ENCODE data around the gene PCOLCE2. TPM values are rescaled to one million over a fixed set of nuclear protein-coding genes. Genes with fewer than 3 reads are reported as not detected.

PCOLCE2 gene
- total and polyA plus RNA-seq, 2 of the 8 experiments (the other 6 are each of a cell fraction or from before 2014, with no cell fraction given): 11.1 to 12.6 TPM

DNA sequence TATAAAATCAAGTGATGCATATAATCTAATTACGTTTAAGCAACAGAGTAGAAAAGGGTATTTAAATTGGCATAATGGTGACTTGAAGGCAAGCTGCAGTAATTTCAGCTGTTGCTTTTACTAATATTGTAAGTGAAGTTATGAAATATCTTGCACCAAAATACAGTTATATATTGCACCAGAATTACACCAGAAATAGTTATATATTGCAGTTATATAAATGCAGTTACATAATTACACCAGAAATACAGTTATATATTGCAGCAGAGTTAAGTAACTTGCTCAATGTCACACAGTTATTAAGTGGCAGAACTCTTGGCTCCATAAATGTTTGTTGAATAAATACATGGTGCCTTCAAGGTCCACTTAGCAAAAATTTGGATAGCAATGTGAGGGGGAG lies 51.4 kb downstream of the PCOLCE2 start:
- WGBS, 2 experiments (ENCODE audit: extremely low coverage in 1 of 2, insufficient coverage in 1 of 2, insufficient read length in 1 of 2, insufficient replicate concordance in 2 of 2, low coverage in 1 of 2, low lambda C conversion rate in 2 of 2, missing lambda C conversion rate in 1 of 2): 94% methylated on average over 1 of the region's 1 CpG; no CpG with 5 or more reads in 1 of the 2 experiments
- POLR2A ChIA-PET (ENCODE audit: partially characterized antibody): no interaction called here
- Histone ChIP-seq H2BK120ac (replicated peaks; ENCODE audit: low read depth, low read length) (no peak overlapping the region), H3K27ac (ENCODE audit: low read depth, low read length) (no peak overlapping the region), H3K4me3 (ENCODE audit: extremely low read depth in 1 of 4, insufficient read depth in 2 of 4, low read depth in 3 of 4, low read length in 4 of 4) (no peak overlapping the region), H2BK5ac (ENCODE audit: low read depth, low read length) (no peak overlapping the region), H2BK20ac (ENCODE audit: low read length) (no peak overlapping the region), H3K9ac (replicated peaks in 1 of 4; ENCODE audit: extremely low read depth in 1 of 4, low read depth in 3 of 4, low read length in 3 of 4) (no peak overlapping the region), H3K79me2 (ENCODE audit: control insufficient read depth in 1 of 2, insufficient read depth in 2 of 2, low read length in 2 of 2) (no peaks in the 10 kb centered on the region), H3K4me1 (replicated peaks in 1 of 4; ENCODE audit: control insufficient read depth in 3 of 4, insufficient read depth in 4 of 4, low read length in 3 of 4) (no peaks in the 10 kb centered on the region), H3K4ac (replicated peaks; ENCODE audit: insufficient read length, low read depth, low read length) (no peak overlapping the region), H3K18ac (ENCODE audit: extremely low read depth, low read length) (no peak overlapping the region), H4K91ac (replicated peaks; ENCODE audit: insufficient read length, low read length) (no peak overlapping the region), H3K79me1 (ENCODE audit: low read depth, low read length) (no peaks in the 10 kb centered on the region), H4K8ac (ENCODE audit: extremely low read depth, insufficient read depth, low read length) (no peak overlapping the region), H3K36me3 (ENCODE audit: control insufficient read depth in 2 of 4, insufficient read depth in 4 of 4, low read length in 3 of 4) (peaks cover 0 to 2% (median 0%) of the 10 kb centered on the region in 4 experiments; a peak in 2 of 8 replicates), H3K9me3 (ENCODE audit: insufficient read depth in 2 of 2, low read depth in 1 of 2, low read length in 1 of 2) (peaks cover 0 to 3% of the 10 kb centered on the region in 2 experiments; a peak in 1 of 4 replicates), H2BK12ac (ENCODE audit: low read depth, low read length) (no peak overlapping the region), H3K4me2 (ENCODE audit: insufficient read depth in 1 of 2, low read depth in 2 of 2, low read length in 2 of 2) (no peak overlapping the region), H3K14ac (ENCODE audit: insufficient read length) (no peak overlapping the region), H2BK15ac (ENCODE audit: low read length) (no peak overlapping the region), H3K27me3 (replicated peaks in 1 of 4; ENCODE audit: control insufficient read depth in 3 of 4, extremely low read depth in 1 of 4, insufficient read depth in 3 of 4, low read length in 3 of 4) (no peaks in the 10 kb centered on the region), H2AK5ac (ENCODE audit: low read depth, low read length) (no peak overlapping the region), H3K23me2 (ENCODE audit: low read depth, low read length) (no peaks in the 10 kb centered on the region), H3K23ac (ENCODE audit: insufficient read length) (no peak overlapping the region), H4K5ac (ENCODE audit: insufficient read length, low read depth, low read length) (no peak overlapping the region), H4K20me1 (replicated peaks in 1 of 2; ENCODE audit: control insufficient read depth in 1 of 2, insufficient read depth in 2 of 2, low read length in 2 of 2) (no peaks in the 10 kb centered on the region), H2AFZ (ENCODE audit: low read length) (no peak overlapping the region), H3K56ac (replicated peaks; ENCODE audit: insufficient read length, low read depth, low read length) (no peak overlapping the region)
- DNase-seq (ENCODE audit: low read depth in 1 of 2, low spot score in 2 of 2): no peak
- CTCF ChIA-PET (ENCODE audit: partially characterized antibody): interaction anchor here (4.1 kb wide), 1 partner anchor 9 kb away, joined by 30 read pairs; no protein-coding TSS in a partner anchor
- FAIRE-seq: no peak
- TF ChIP-seq SP4 (IDR thresholded peaks at IDR 0.05; ENCODE audit: low read length) (no peak), ZNF274 (IDR thresholded peaks at IDR 0.05; ENCODE audit: borderline replicate concordance, extremely low read depth, low read length) (no peak), PHF8 (conservative IDR thresholded peaks at IDR 0.05; ENCODE audit: low read depth, low read length) (no peak), KDM5A (IDR thresholded peaks at IDR 0.05; ENCODE audit: low read length) (no peak), RFX5 (IDR thresholded peaks at IDR 0.05; ENCODE audit: borderline replicate concordance, low read depth, low read length) (no peak), YY1 (IDR thresholded peaks at IDR 0.05; ENCODE audit: low read depth, low read length) (no peak), GTF2F1 (IDR thresholded peaks at IDR 0.05; ENCODE audit: borderline replicate concordance, low read depth, low read length) (no peak)

Measured in H1 (cell line).